Measurements from ENCODE around the gene MPPED2.
"Not testable (repeated sequence)": the region's sequence is repeated elsewhere in the genome, so short reads cannot be mapped to it uniquely, and the experiment has no call there.

MPPED2 gene

DNA sequence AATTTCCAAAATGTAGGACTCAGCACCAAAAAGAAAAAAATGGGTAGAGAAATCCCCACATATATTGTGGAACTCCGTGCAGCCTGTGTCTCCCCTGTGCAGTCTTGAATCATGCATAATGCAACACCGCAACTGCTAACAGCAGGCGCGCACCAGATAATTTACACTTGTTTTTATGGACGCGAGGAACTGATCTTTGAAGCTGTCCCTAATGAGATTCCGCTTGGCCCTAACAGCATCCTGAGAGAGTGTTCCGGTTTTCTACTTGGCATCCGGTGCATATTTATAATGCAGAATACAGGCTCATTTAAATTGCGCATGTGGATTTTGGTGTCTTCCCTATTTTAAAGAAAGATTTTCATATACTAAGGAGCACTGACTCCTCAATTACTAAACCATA is 21.1 kb downstream of the MPPED2 start:
- intact Hi-C loops (cut with micrococcal nuclease): no loop called here
- Mint-ChIP-seq H3K4me1 (ENCODE audit: low read depth) (no peaks in the 10 kb centered on the region), H3K36me3 (ENCODE audit: low read depth) (no peaks in the 10 kb centered on the region), H3K27me3 (no peaks in the 10 kb centered on the region), H3K9me3 (no peaks in the 10 kb centered on the region), H3K27ac (no peak overlapping the region), H3K4me3 (no peak overlapping the region)

DNA sequence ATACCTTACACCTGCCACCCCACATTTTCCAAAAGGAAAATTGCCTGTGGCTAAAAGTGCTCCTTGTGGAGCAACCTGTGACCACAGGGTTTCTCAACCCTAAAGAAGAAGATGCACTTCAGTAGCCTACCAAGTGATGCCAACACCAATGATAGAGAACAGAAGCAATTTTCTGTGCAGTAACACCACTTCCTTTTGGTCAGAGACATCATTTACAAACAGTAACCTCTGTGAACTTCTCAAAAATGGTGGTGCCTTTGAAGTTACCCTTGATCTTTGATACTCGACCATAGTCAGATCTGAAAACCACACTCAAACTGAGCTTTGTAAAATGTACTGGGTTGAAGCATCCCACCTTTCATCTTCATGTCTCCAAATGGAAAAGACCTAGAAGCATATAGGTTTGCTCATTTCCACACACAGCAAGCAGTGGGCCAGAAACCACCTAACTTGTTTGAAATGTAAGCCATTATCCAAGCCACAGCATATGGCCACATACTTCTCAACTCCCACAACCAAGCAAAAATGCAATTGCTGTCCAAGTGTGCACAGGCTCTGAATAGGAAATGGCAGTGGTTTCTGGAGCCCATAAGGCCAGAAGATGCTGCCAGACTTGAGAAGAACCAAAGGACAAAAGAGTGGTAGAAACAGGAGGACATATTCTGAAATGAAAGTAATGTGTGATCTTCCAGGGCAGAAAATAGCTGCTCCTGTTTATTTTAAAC is 24.3 kb downstream of the MPPED2 start:
- H3K27ac Mint-ChIP-seq: no peak overlapping the region
- H3K4me1 Mint-ChIP-seq (ENCODE audit: low read depth): no peaks in the 10 kb centered on the region
- no peaks in the 10 kb centered on the region for H3K9me3 Mint-ChIP-seq
- H3K36me3 Mint-ChIP-seq (ENCODE audit: low read depth): no peaks in the 10 kb centered on the region
- no peaks in the 10 kb centered on the region for H3K27me3 Mint-ChIP-seq
- intact Hi-C loops (cut with micrococcal nuclease): no loop called here
- H3K4me3 Mint-ChIP-seq: no peak overlapping the region

DNA sequence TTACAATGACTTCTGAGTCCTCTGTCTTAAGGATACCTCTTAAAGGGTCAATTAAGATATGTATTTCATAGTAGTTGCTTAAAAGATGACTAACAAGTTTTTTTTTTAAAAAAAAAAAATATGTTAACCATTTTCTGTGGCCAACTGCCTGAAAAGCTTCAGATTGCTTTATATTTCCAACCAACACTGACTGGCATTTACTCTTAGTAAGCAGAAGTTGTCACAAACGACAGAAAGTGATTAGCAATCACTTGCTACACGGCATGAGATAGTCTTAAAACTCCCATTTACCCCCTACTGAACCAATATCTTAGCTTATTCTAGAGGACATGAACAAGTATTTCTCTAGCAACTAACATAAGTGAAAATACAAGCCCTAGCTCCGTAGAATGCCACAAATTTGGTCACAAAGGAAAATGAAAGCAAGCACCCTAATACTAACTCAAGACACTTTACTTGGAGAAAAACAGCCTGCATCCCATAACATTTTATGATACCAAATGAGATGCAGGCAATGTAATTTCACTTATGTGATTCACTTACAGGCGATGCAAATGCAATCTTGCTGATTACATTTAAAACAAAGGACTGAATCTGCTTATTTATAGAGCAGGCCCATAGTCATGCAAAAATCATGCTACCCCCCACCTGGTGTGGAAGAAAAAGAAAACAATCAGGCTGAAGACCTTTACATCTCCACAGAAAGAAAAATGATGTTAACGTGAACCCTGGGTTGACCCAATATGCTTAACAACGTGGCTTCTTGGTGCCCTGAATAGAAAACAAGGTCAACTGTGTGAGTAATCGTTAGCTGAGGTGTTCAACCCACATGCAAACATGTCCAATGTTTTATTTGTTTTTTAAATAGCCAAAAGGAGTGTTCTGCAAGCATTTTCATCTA is 25.7 kb downstream of the MPPED2 start:
- intact Hi-C loops (cut with micrococcal nuclease): no loop called here
- Mint-ChIP-seq H3K27me3 (no peaks in the 10 kb centered on the region), H3K4me3 (no peak overlapping the region), H3K27ac (no peak overlapping the region), H3K9me3 (no peaks in the 10 kb centered on the region), H3K36me3 (ENCODE audit: low read depth) (no peaks in the 10 kb centered on the region), H3K4me1 (ENCODE audit: low read depth) (no peaks in the 10 kb centered on the region)

DNA sequence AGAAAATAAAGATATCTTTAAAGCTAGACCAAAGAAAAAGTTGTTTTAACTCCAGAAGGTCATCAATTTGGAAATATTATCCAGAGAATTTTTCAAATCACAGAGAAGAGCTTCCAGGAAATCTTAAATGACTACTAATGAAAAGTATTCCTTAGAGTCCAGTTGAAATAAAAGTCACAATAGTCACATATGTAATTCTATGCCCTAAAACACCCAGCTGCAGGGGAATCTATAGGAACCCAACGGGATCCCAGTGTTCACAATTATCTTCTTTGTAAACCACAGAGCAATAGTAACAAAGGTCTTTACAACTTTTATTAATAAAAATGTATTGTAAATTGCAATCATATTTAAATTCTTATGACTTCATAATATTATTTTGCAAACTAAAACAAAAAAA is 27.1 kb downstream of the MPPED2 start:
- H3K9me3 Mint-ChIP-seq: no peaks in the 10 kb centered on the region
- intact Hi-C loops (cut with micrococcal nuclease): no loop called here
- H3K4me1 Mint-ChIP-seq (ENCODE audit: low read depth): no peaks in the 10 kb centered on the region
- no peak overlapping the region for H3K4me3 Mint-ChIP-seq
- no peaks in the 10 kb centered on the region for H3K27me3 Mint-ChIP-seq
- H3K27ac Mint-ChIP-seq: no peak overlapping the region
- no peaks in the 10 kb centered on the region for H3K36me3 Mint-ChIP-seq (ENCODE audit: low read depth)

DNA sequence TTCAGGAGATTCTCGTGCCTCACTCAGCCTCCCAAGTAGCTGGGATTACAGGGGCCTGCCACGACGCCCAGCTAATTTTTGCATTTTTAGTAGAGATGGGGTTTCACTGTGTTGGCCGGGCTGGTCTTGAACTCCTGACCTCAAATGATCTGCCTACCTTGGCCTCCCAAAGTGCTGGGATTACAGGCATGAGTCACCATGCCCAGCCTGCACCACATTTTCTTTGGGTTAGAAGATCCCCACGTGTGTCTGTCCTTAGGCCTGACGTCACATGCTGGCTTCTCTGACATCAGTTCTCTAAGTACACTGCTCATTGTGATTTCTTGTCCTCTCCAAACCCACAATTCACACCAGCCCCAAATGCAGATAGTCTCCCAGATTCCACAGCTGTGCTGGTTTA is 31.6 kb downstream of the MPPED2 start:
- intact Hi-C loops (cut with micrococcal nuclease); H3K36me3 Mint-ChIP-seq (ENCODE audit: low read depth); H3K4me1 Mint-ChIP-seq (ENCODE audit: low read depth); H3K9me3 Mint-ChIP-seq; H3K27me3 Mint-ChIP-seq; H3K4me3 Mint-ChIP-seq; H3K27ac Mint-ChIP-seq: not testable (repeated sequence)

DNA sequence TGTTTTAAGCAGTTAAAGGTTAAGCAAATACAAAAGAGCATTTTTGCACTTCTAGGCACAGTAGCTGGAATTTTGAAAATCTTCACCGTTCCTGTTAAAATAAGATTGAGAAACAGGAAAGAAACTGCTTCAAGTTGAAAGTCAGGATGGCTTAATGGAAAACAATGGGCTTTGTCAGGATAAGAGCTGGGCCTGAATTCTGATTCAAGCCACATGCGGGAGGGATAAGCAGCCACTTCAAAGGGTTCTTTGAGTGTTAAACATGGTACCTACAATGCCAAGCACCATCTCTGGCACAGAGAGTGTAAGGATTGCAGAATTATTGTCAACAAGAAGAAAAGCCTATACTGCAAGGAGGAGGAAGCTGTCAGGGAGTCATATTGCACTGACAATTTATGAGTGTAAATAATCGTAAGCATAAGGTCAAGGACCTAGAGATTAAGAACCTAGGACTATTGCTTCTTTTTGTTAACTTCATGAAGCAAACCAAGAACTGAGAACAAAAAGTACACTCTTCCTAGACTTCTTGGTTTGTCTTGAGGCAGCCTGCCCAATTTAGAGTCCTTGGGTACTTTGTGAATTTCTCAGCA is 32.5 kb downstream of the MPPED2 start:
- intact Hi-C loops (cut with micrococcal nuclease): no loop called here
- H3K27me3 Mint-ChIP-seq: no peaks in the 10 kb centered on the region

DNA sequence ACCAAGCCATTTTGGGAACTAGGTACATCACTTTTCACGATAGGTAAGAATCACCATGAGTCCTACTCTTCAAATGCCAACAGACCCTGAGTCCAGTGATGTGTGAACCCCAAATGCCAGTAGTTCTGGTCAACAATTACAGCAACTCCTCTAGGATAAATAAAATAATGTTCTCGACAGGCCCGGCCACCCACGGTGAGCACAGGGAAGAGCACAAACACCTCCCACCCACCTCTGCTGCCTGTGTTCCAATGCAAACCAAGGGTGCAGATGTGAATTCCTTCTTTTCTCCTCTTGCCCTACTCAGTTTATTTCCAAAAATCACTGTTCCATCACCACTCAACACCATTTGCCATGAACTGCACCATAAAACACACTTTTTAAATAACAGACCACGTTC is 33.3 kb downstream of the MPPED2 start:
- intact Hi-C loops (cut with micrococcal nuclease): no loop called here
- H3K27ac Mint-ChIP-seq: no peak overlapping the region
- H3K4me1 Mint-ChIP-seq (ENCODE audit: low read depth): no peaks in the 10 kb centered on the region
- no peaks in the 10 kb centered on the region for H3K27me3 Mint-ChIP-seq
- no peaks in the 10 kb centered on the region for H3K36me3 Mint-ChIP-seq (ENCODE audit: low read depth)
- H3K4me3 Mint-ChIP-seq: no peak overlapping the region
- no peaks in the 10 kb centered on the region for H3K9me3 Mint-ChIP-seq

More for the DNA sequence above, 32.5 kb downstream of the MPPED2 start:
- no peaks in the 10 kb centered on the region for H3K36me3 Mint-ChIP-seq (ENCODE audit: low read depth)
- no peak overlapping the region for H3K27ac Mint-ChIP-seq
- no peaks in the 10 kb centered on the region for H3K9me3 Mint-ChIP-seq
- H3K4me3 Mint-ChIP-seq: no peak overlapping the region
- no peaks in the 10 kb centered on the region for H3K4me1 Mint-ChIP-seq (ENCODE audit: low read depth)

DNA sequence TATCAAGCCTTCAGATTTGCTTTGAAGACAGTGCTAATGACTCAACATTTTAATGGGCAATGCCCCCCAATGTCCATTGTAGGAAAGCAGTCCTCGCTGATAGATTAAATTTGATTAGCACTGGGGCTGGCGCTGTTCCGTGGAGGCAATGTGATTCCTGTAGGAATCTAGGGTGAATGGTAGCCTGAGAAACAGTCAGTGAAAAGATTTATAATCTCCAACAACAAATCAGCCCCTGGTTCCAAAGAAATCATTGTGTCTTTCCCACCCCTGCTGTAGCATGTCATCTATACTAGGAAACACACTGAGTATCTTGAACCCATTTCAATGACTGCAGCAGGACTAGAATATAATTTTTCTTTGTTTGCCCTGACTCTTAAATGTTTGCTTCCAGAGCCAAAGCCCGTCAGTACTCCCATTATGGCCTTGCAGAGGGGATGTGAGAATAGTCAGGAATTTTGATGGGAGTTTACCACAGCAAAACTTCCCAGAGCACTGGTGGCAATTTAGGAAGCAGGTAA is 36.1 kb downstream of the MPPED2 start:
- Mint-ChIP-seq H3K36me3 (ENCODE audit: low read depth) (no peaks in the 10 kb centered on the region), H3K27me3 (no peaks in the 10 kb centered on the region), H3K9me3 (no peaks in the 10 kb centered on the region), H3K4me1 (ENCODE audit: low read depth) (no peaks in the 10 kb centered on the region), H3K4me3 (no peak overlapping the region), H3K27ac (no peak overlapping the region)
- intact Hi-C loops (cut with micrococcal nuclease): no loop called here

DNA sequence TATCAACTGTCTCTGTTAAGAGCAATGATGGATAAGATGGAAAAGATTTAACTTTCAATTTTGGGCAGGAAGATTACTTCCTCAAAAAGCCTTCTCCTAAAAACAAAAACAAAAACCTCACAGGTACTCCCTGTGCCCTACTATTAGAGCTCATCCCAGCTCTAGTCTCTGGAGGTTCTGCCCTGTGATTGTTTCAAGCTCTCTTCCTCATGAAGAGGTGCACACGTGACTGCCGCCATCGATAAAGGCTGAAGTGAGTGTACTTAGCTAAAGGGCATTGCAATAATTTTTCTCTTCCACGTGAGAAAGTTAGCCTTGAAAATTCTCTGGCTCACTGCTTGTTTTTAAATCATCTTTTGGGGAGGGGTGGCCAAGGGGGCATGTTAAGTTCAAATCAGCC is 36.6 kb downstream of the MPPED2 start:
- intact Hi-C loops (cut with micrococcal nuclease): no loop called here
- no peaks in the 10 kb centered on the region for H3K27me3 Mint-ChIP-seq
- H3K4me3 Mint-ChIP-seq: no peak overlapping the region
- no peaks in the 10 kb centered on the region for H3K36me3 Mint-ChIP-seq (ENCODE audit: low read depth)
- H3K4me1 Mint-ChIP-seq (ENCODE audit: low read depth): no peaks in the 10 kb centered on the region
- H3K27ac Mint-ChIP-seq: no peak overlapping the region
- no peaks in the 10 kb centered on the region for H3K9me3 Mint-ChIP-seq

DNA sequence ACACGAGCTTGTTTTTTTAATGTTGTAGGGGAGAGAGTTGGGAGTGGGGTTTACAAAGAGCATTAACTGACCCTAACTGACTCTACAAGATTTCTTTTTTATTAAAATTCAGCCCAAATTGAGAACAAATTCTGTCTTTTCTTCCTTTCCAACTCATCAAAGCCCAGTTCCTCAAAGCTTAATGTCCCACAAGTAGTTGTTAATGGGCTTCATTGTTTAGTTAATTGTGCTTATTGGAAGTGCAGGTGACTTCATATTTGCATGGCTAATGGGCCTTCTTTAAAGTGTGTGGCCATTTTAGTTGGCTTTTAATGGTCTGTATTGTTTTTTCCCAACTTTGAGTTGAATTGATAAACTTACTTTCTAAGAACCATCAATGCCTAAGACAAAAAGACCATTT is 39.8 kb downstream of the MPPED2 start:
- Mint-ChIP-seq H3K4me3 (no peak overlapping the region), H3K27ac (no peak overlapping the region), H3K4me1 (ENCODE audit: low read depth) (peaks cover 6% of the 10 kb centered on the region), H3K9me3 (no peaks in the 10 kb centered on the region), H3K27me3 (no peaks in the 10 kb centered on the region), H3K36me3 (ENCODE audit: low read depth) (no peaks in the 10 kb centered on the region)
- intact Hi-C loops (cut with micrococcal nuclease): no loop called here

DNA sequence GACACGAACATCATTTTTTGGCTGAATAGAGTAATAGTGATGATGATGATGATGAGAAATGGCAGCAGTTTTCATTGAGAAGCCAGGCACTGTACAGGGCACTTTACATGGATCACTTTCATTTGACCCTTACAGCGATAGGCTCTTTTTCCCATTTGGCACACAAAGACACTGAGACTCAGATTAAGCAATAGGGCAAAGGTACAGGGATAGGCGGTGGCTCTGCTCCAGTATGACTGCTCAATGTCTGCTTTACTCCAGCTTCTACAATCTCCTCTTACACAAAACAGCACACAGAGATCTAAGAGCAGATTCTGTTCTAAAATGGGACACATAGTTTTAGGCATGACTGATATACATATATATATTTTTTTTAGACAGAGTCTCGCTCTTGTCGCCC is 40.6 kb downstream of the MPPED2 start:
- no peaks in the 10 kb centered on the region for H3K36me3 Mint-ChIP-seq (ENCODE audit: low read depth)
- H3K27me3 Mint-ChIP-seq: no peaks in the 10 kb centered on the region

DNA sequence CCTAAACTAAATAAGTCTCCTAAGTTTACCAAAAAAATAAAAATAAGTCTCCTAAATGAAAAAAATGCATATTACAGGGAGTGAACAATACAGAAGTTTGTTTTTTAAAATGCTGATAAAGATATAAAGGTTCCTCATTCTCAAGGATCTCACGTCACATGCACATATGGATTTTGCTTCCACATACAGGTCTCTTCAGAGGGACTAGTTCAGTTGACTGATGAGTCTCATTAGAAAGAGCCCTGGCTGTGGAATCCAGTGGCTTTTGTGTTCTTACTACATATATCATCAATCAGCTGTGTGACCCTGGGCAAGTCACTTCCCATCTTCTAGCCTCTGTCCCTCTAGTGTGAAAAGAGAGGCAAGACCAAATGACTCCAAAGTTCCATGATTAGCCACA is 43.1 kb downstream of the MPPED2 start:
- Mint-ChIP-seq H3K27me3 (no peaks in the 10 kb centered on the region), H3K9me3 (no peaks in the 10 kb centered on the region), H3K4me3 (no peak overlapping the region), H3K36me3 (ENCODE audit: low read depth) (no peaks in the 10 kb centered on the region), H3K4me1 (ENCODE audit: low read depth) (peaks cover 12% of the 10 kb centered on the region), H3K27ac (no peak overlapping the region)
- intact Hi-C loops (cut with micrococcal nuclease): no loop called here

More for the DNA sequence above, 40.6 kb downstream of the MPPED2 start:
- intact Hi-C loops (cut with micrococcal nuclease): no loop called here
- Mint-ChIP-seq H3K27ac (no peak overlapping the region), H3K4me1 (ENCODE audit: low read depth) (peaks cover 6% of the 10 kb centered on the region), H3K4me3 (no peak overlapping the region), H3K9me3 (no peaks in the 10 kb centered on the region)

DNA sequence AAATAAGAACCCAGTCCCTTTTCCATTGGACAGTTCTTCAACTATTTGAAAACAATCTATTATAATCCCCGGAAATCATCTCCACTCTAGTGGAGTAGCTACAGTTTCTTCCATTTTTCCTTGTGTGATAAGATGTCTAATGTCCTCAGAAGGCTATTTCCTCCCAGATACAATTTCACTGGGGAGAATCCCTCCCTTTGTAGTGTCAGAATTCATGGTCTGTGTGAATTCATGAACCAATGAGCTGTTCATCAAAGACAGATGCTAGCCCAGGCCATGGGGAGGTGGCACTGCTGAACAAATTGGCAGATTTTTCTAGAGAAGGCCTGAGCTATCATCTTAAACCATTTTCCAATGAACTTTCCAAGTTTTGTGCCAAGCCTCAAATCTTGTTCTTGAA is 45.4 kb downstream of the MPPED2 start:
- intact Hi-C loops (cut with micrococcal nuclease): no loop called here
- H3K4me3 Mint-ChIP-seq: no peak overlapping the region
- H3K4me1 Mint-ChIP-seq (ENCODE audit: low read depth): peaks cover 14% of the 10 kb centered on the region
- no peaks in the 10 kb centered on the region for H3K9me3 Mint-ChIP-seq
- no peak overlapping the region for H3K27ac Mint-ChIP-seq
- no peaks in the 10 kb centered on the region for H3K36me3 Mint-ChIP-seq (ENCODE audit: low read depth)
- no peaks in the 10 kb centered on the region for H3K27me3 Mint-ChIP-seq

DNA sequence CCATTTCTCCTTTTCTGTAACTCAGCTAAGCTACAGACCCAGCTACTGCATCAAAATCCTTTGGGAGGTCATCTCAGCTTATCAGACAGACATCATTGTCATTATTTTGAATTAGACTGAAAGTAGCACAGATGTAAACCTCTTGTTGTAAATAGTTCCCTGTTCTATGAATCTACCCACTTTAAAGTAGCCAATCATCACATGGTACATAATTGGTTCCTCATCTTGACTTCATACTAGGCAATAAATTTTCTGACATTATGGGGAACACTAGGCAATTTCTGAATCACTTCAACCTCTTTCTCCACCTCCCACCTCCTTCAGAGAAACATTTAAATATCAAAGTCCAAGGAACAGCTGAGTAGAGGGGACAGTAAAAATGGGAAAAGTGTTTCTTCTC is 47.9 kb downstream of the MPPED2 start:
- Mint-ChIP-seq H3K27me3 (no peaks in the 10 kb centered on the region), H3K27ac (no peak overlapping the region), H3K4me3 (no peak overlapping the region), H3K4me1 (ENCODE audit: low read depth) (peaks cover 10% of the 10 kb centered on the region), H3K9me3 (no peaks in the 10 kb centered on the region), H3K36me3 (ENCODE audit: low read depth) (no peaks in the 10 kb centered on the region)
- intact Hi-C loops (cut with micrococcal nuclease): no loop called here
